Ammon's horn (tissue), 1 donor: Measurements from ENCODE around the gene NFKBIZ.

ENCODE experiments used
- DNase-seq: peaks from one replicate; pipeline ENCODE4 v3.0.0-alpha.2; 2016; ENCODE audit warnings: low spot score

Gene NFKBIZ

GRCh38 chr3:101848754-101849713, at the start of gene NFKBIZ:
TSS of gene NFKBIZ (plus strand) at chr3:101849514. CDS start at chr3:101849629, 115 bp downstream.
- DNase-seq = peak; percentile 90

- no peak for DNase-seq
These were observed 48.1 kb upstream of the NFKBIZ start for GRCh38 chr3:101801174-101801573.

GRCh38 chr3:101802179-101802578, 47.1 kb upstream of the NFKBIZ start:
- no peak for DNase-seq

- peak; percentile 90 for DNase-seq
These were observed 46.0 kb upstream of the NFKBIZ start for GRCh38 chr3:101803173-101803782.

GRCh38 chr3:101803939-101804338, 45.4 kb upstream of the NFKBIZ start:
- no peak for DNase-seq

GRCh38 chr3:101806491-101806890, 42.8 kb upstream of the NFKBIZ start:
- no peak for DNase-seq

GRCh38 chr3:101807888-101808287, 41.4 kb upstream of the NFKBIZ start:
- DNase-seq = no peak

- peak; percentile 32 for DNase-seq
These were observed 39.9 kb upstream of the NFKBIZ start for GRCh38 chr3:101809178-101810021.

GRCh38 chr3:101810022-101810418, 39.3 kb upstream of the NFKBIZ start:
- no peak for DNase-seq

GRCh38 chr3:101811875-101812274, 37.4 kb upstream of the NFKBIZ start:
- DNase-seq = no peak

GRCh38 chr3:101812895-101813294, 36.4 kb upstream of the NFKBIZ start:
- no peak for DNase-seq

- DNase-seq = no peak
These were observed 35.4 kb upstream of the NFKBIZ start for GRCh38 chr3:101813817-101814440.

- DNase-seq = no peak
These were observed 34.5 kb upstream of the NFKBIZ start for GRCh38 chr3:101814835-101815234.

GRCh38 chr3:101816215-101817149, 32.8 kb upstream of the NFKBIZ start:
- no peak for DNase-seq

- no peak for DNase-seq
These were observed 31.3 kb upstream of the NFKBIZ start for GRCh38 chr3:101817992-101818391.

- DNase-seq = no peak
These were observed 29.6 kb upstream of the NFKBIZ start for GRCh38 chr3:101819649-101820206.

GRCh38 chr3:101821503-101821902, 27.8 kb upstream of the NFKBIZ start:
- DNase-seq = no peak

GRCh38 chr3:101823525-101823924, 25.8 kb upstream of the NFKBIZ start:
- no peak for DNase-seq

- DNase-seq = no peak
These were observed 24.6 kb upstream of the NFKBIZ start for GRCh38 chr3:101824702-101825101.

GRCh38 chr3:101825904-101826445, 23.3 kb upstream of the NFKBIZ start:
- DNase-seq = no peak
